Stimulated activated naive CD8-positive, alpha-beta T cell treated with anti-CD3 and anti-CD28 coated beads, Interleukin-15, Interleukin-2, amounts not matched to agents 100 U/mL and 50 U/mL, for 24 hours (primary cell): ENCODE results near the gene RBM8A.
"Not testable (repeated sequence)": the region's sequence is repeated elsewhere in the genome, so short reads cannot be mapped to it uniquely, and the experiment has no call there.

Experiments used
- ATAC-seq: fragments of 150-1000 bp; cut with Tn5 transposase; one replicate; pipeline ENCODE4 v1.10.0; 2021
- DNase-seq: peaks from one replicate; pipeline ENCODE4 v3.0.0; 2021

Gene RBM8A

GRCh38 chr1:145956361-145956760, 29.1 kb upstream of the RBM8A start:
- DNase-seq (no peak), ATAC-seq (no peak)

- ATAC-seq = no peak
- DNase-seq = no peak
Observed at GRCh38 chr1:145955436-145955835, 28.2 kb upstream of the RBM8A start.

GRCh38 chr1:145953861-145954260, 26.6 kb upstream of the RBM8A start:
- DNase-seq = no peak

GRCh38 chr1:145952903-145953302, 25.6 kb upstream of the RBM8A start:
- ATAC-seq (no peak), DNase-seq (no peak)

More at GRCh38 chr1:145953861-145954260, 26.6 kb upstream of the RBM8A start:
- no peak for ATAC-seq

- no peak for ATAC-seq
Observed at GRCh38 chr1:145951526-145951925, 24.2 kb upstream of the RBM8A start.

GRCh38 chr1:145949219-145949618, 21.9 kb upstream of the RBM8A start:
- DNase-seq (no peak), ATAC-seq (no peak)

More at GRCh38 chr1:145951526-145951925, 24.2 kb upstream of the RBM8A start:
- no peak for DNase-seq

GRCh38 chr1:145947551-145947950, 20.3 kb upstream of the RBM8A start:
- DNase-seq (no peak), ATAC-seq (no peak)

GRCh38 chr1:145946477-145946986, 19.2 kb upstream of the RBM8A start:
- DNase-seq = no peak
- ATAC-seq = no peak

GRCh38 chr1:145944532-145944931, 17.2 kb upstream of the RBM8A start:
- ATAC-seq (no peak), DNase-seq (no peak)

GRCh38 chr1:145942871-145943270, 15.6 kb upstream of the RBM8A start:
- ATAC-seq (no peak), DNase-seq (no peak)

- DNase-seq (no peak), ATAC-seq (no peak)
Observed at GRCh38 chr1:145942405-145942804, 15.1 kb upstream of the RBM8A start.

- ATAC-seq (no peak), DNase-seq (no peak)
Observed at GRCh38 chr1:145937436-145937835, 10.2 kb upstream of the RBM8A start.

- DNase-seq (no peak), ATAC-seq (no peak)
Observed at GRCh38 chr1:145936247-145936646, 9.0 kb upstream of the RBM8A start.

GRCh38 chr1:145935708-145936107, 8.4 kb upstream of the RBM8A start:
- ATAC-seq (no peak), DNase-seq (no peak)

GRCh38 chr1:145932522-145933009, 5.3 kb upstream of the RBM8A start:
- not testable (repeated sequence) for DNase-seq, ATAC-seq

GRCh38 chr1:145927916-145928643, 796 bp upstream of the RBM8A start:
- no peak for DNase-seq
- ATAC-seq = no peak

- peak; percentile 54 for DNase-seq
- peak; percentile 58 for ATAC-seq
Observed at GRCh38 chr1:145926686-145927062, 610 bp downstream of the RBM8A start.

- ATAC-seq = no peak
Observed at GRCh38 chr1:145922266-145922665, 5.0 kb downstream of the RBM8A start.

GRCh38 chr1:145920297-145920696, 7.0 kb downstream of the RBM8A start:
- not testable (repeated sequence) for DNase-seq, ATAC-seq

More at GRCh38 chr1:145922266-145922665, 5.0 kb downstream of the RBM8A start:
- DNase-seq = no peak

GRCh38 chr1:145918992-145919939, 8.0 kb downstream of the RBM8A start:
- DNase-seq = peak; percentile 49
- ATAC-seq = peak; percentile 92

GRCh38 chr1:145918144-145918991, 8.9 kb downstream of the RBM8A start, which contains the start of gene PEX11B:
TSS of gene PEX11B (minus strand) at chr1:145918717. CDS start at chr1:145918688, 29 bp downstream.
- DNase-seq = peak; percentile 92
- peak; percentile 92 for ATAC-seq

- DNase-seq (no peak), ATAC-seq (no peak)
Observed at GRCh38 chr1:145917595-145917994, 9.7 kb downstream of the RBM8A start.
